H54 (cell line): ENCODE data around the gene CDH24.
A peak's percentile ranks its signal among the peaks of the same experiment; 100 is the strongest.

ENCODE experiments used
- DNase-seq: peaks from one replicate; pipeline ENCODE4 v3.0.0; 2011; ENCODE audit warnings: low spot score, mixed read lengths; ENCODE audit not compliant: insufficient read length
- FAIRE-seq: peaks from 3 replicates; lab custom pipeline; 2011; peaks lifted over from hg19 to GRCh38; lab: Jason Lieb, UNC
- POLR2A ChIP-seq: IDR thresholded peaks from 2 replicates; pipeline ENCODE4 v1.6.1; 2011; ENCODE audit warnings: low read depth, mild to moderate bottlenecking, low read length

CDH24 gene

DNA sequence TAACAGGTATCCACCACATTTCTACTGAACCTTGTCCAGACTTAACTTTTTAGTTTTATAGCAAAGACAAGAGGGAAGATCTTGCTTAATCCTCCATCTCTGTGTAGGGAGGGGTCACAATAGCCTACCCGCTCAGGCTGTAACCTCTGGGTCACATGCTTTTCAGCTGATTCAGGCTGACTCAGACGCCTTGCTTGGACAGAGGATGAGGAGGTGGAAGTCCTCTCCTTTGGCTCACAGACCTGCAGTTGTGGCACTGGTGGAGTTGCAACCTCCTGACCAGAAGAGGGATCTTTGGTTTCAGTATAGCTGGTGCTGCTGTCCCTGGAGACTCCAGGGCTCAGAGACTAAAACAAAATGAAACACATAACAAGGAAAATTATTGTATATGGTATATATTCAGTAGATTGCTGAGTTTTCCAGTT, 21.4 kb upstream of the CDH24 start:
- FAIRE-seq (peak; percentile 98), DNase-seq (peak; percentile 55)

DNA sequence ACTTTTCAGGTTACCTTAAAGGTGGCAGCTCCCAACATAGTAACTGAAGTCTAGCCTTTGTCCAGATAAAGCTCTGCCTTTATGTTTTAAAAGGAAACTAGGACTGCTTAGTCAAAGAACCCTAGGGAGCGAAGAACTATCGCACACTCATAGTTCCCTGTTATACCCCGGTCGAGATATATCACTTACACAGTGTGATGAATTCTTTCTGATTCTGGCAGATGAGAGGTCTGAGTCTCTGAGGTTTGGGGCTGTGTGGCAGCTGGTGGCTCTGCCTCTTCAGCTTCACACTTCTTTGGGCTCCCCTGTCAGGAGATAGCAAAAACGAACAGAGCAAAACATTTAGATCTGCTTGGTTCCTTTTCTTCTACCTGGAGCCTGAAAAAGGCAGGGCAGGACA, 20.6 kb upstream of the CDH24 start:
- DNase-seq, result no peak
- no peak for TF ChIP-seq POLR2A
- no peak for FAIRE-seq

More for the DNA sequence above, 21.4 kb upstream of the CDH24 start:
- TF ChIP-seq POLR2A, result no peak; the same call in 1 of the 2 replicates

DNA sequence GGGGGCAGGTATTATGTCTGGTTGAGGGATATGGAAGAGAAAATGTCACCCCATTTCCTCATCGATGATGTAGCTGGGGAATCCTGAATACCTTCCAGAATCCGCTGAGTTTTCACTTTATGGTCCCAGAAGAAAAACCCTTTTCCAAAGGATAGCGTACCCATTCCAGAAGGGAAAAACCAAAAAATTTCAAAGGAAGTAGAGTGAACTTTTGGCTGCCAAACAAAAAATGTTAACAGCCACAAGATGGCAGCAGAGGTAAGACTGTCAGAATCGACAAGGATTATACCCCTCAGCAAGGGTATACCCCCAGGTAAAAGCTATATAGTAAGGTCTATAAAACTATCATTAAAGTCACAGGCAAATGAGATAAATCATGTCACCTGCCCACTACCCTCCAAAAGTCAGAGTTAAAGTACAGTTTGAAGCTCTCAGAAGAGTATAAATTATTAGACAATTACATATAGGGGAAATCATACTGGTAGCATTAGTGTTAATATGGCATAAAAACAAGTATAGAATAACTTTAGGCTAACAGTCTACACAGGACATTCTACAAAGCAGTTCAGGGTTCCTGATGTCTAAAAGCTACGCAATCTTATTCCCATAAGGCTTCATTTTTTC, 19.6 kb upstream of the CDH24 start:
- FAIRE-seq (peak; percentile 6), DNase-seq (no peak)
- no peak for TF ChIP-seq POLR2A

DNA sequence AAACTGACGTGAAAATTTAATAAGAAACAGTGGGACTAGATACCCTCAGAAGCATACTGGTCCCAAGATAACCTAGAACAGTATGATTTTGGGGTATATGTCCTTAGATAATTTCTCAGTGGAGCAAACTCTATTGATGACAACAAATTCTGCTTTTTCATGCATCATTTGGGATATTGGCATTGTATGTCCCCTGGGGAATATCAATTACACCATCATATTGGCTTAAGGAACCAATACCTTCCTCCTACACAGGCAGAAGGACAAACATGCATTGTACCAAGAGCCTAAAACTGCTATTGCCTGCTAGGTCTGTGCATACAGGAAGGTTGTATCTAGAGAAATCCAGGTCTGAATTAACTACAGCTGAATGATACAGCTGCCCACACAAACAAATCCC, 17.6 kb upstream of the CDH24 start:
- FAIRE-seq (no peak), DNase-seq (no peak)
- no peak for TF ChIP-seq POLR2A

DNA sequence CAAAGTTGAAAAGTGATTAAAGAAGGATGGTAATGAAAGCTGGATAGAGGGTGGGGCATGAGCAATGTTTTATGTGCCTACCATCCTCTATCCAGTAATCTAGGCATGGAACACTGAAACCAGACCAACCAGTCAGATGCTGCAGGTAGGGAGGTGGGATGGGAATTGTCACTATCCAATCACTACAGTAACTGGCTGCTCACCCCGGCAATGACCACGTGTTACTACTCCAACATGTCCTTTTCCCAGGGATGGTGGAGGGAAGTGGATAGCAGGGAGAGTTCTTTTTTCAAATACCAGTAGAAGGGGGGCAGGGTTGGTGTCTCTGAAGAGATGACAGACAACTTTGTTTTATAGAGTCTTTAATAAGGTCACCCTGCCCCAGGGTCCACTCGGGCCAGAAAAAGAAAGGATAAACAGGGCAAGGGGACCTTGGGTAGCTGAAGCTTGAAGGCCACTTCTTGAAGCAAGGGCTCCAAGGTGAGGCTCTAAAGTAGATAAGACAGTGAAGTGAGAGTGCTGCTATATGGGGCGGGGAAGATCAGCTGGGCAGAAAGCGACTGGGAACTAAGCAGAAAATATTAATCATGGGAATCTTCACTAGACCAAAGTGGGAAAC, 14.7 kb upstream of the CDH24 start:
- no peak for TF ChIP-seq POLR2A
- FAIRE-seq (no peak), DNase-seq (no peak)

DNA sequence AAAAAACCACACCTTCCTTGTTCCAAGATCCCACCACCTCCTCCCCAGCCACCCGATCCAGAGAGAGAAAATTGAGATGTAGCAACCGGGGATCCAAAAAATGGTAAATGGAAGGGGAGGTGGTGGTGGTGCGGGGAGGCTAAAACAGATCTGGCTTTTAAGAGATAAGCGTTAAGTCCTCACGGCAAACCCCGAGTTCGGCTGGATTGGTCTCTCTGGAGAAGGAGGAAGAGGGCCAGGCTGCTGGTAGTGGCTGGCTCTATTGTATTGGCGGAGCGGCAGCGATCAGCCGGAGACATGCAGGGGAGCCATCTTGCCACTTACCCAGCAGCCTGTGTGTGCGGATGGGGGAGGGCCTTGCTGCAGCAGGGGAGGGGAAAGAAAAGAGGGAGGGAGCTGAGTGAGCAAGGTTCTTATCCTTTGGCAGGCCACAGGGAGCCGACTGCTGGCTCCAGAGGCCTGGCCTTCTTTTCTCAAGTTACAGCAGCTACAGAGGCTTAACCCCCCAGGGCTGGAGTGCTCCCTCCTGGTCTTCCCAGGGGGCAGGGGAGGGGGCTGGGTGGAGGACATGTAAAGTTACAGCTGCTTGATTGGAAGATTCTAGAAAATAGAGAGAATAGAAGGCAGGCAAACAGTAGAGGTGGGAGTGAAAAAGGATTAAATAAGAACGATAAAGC, 14.1 kb upstream of the CDH24 start:
- DNase-seq, result peak; percentile 67
- FAIRE-seq, result peak; percentile 27
- peak; percentile 71 for TF ChIP-seq POLR2A

DNA sequence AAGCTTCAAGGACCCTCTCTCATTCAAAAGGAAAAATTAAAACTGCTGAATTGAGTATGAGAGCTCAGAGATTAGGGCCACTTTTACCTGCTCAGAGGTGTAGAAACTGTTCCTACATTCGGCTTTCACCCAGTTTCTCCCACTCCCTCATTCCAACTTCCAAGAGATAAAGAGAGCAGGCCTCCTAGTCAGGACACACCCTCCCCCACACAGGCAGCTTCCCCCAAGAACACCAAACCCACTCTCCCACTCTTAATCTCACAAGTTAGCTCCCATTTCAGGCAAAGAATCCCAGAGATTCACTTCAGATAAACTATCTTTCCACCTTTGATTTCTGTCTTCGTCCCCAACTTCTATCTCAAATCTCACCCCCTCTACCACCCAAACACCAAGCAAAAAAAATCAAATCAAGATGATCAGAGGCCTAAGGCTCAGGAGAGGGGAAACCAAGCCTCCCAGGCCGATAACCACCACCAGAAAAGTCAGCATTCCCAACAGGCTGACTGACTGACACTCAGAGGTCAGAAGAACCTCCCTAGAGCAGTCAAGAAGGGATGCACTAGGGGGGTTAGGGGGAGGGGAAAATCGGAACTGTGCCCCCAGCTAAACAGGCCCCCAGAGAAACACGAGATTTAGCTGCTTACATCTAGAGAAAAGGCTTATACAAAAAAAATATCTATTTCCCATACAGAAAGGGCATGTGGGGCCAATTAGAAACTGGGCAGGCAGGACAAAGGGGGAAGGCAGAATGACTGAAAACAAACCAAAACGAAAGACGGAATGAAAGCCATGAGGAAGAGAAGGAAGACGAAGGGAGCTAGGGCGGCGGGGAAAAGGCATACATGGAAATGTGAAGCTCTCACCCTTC, 13.2 kb upstream of the CDH24 start:
- TF ChIP-seq POLR2A, result no peak
- DNase-seq (no peak), FAIRE-seq (no peak)

DNA sequence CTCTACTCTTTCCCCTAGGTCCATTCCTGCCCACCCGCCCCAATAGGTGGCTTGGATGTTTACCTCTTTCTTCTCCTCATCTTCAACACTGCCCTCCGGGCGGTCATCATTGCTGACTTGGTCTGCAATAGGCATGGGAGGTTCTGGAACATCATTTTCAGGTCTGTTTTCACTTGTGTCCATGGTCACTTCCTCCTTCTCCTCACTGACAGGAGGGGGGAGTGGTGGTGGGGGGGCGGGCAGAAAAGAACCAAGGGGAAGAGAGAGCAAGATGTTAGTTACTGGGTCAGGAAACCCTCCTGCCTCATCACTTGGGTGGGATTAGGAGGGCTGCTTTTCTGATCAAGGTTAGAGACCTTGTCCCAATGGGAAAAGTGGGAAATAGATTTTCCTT, 12.1 kb upstream of the CDH24 start:
- DNase-seq, result no peak
- FAIRE-seq, result no peak
- TF ChIP-seq POLR2A, result no peak

DNA sequence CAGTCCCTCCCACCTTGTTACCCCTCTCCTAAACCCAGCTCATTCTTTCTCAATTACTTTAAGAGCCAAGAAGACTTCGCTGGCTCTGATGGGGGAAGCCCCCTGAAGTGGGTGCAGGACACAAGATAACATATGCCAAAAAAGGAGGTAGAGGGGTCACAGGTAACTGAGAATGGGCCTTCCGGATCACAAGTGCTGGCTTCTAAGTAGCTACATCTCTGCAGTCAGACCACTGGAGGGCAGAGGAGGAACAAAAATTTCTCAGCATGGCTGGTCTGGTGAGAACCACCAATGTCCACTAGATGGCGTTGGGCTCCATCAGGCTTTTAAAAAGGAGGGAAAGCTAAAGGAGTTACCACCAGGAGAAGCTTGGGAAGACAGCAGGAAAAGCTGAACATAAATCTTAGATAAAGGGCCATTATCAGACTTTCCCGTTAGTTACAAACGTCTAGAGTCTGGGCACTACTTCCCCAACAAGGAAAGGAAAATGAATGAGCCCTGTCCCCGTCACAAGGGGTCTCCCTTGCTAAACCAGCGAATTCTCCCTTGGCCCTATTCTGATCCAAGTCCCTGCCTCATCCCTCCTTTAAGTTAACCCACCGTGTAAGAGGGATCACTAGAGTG, 11.6 kb upstream of the CDH24 start:
- no peak for TF ChIP-seq POLR2A
- FAIRE-seq, result peak; percentile 73
- DNase-seq, result peak; percentile 50

DNA sequence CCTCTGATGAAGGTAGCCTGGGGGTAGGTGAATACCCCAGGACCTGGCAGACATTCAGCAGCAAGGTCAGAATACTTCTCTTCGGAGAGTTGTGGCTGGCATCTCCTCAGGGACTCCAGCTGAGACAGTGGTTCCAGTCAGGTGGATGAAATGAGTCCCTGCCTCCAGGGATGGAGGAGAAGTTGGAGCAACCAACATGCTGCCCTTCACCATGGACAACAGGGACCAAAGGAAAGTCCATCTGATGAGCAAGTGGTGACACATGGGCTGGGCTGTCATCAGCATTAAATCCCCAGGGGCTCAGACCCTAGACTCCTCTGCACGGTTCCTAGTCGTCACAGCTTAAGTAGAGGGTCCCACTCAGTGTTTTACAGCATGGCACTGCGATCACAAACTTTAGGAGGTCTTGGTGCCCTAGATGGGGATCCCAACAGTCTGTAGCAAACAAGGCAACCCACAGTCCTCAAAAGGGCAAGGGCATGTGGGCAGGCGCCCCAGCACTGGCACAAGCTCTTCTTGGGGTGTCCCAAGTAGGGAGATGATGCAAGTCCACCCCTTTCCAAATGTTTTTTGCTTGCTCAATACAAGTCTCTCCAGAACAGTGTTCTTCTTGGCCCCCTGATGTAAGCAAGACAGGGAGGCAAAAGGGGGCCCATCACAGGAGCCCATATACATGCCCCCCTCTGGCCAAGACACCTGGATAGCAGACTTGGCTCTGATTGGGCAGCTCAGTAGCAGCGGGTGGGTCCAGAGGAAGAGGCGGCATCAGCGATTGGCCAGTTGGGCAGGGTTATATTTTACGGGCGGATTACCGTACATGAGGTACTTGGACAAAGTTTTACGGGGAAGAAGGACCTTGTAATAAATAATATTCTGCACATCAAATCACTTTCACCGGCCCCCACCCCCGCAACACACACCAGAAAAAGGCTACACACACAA, 10.8 kb upstream of the CDH24 start:
- FAIRE-seq (no peak), DNase-seq (no peak)
- no peak for TF ChIP-seq POLR2A

DNA sequence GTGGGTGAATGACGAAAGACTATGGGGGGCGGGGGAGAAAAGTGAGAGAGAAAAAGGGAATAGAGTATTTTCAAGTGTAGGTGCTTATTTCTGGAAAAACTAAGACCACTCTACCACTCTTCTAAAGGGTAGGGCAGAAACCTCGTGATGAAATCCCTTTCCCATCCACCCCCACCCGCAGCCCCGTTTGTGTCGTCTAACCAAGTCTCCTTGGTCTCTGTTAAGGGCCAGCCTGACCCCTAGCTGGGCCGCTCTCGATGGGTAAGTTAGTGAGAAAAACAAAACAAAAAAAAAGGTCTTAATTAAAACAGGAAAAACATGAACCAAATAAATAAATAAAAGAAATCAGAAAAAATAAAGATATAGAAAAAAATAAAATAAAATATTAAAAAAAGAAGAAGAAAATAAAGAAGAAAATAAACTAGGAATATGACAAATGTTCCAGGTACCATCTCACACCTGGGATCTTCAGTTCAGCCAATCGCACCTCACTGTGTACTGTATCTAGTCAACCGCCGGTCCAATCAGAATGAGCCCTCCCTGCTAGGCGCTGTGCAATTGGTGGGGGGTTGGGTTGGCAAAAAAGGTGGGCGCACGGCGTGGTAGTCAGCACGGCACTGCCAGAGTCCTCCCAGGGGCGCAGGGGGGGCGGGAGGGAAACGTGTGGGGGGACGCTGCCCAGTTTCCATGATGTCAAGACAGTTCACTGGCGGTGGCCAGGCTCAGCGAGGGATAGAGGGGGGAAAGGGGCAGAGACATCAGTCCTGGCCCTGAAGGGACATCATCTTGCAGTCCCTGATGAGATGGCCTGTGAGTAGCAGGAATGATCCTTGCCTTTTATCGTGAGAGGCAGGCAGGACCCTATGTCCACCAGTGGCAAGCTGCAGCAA, 9.8 kb upstream of the CDH24 start:
- DNase-seq (no peak), FAIRE-seq (no peak)
- TF ChIP-seq POLR2A, result no peak
